Measurements from ENCODE around the gene SIGLEC14. TPM values are rescaled to one million over a fixed set of nuclear protein-coding genes. Genes with fewer than 3 reads are reported as not detected.
"Not testable (repeated sequence)": the region's sequence is repeated elsewhere in the genome, so short reads cannot be mapped to it uniquely, and the experiment has no call there.

SIGLEC14 gene
- total RNA-seq, 2 experiments from 2014 or later, result not detected

- H3K27ac Mint-ChIP-seq, result peak overlapping the region; percentile 40
- POLR2A ChIA-PET, result no interaction called here
These were observed 42.3 kb upstream of the SIGLEC14 start for GRCh38 chr19:51688671-51689571.

GRCh38 chr19:51687791-51688670 is 41.4 kb upstream of the SIGLEC14 start:
- Mint-ChIP-seq H3K9me3 (peaks cover 20% of the 10 kb centered on the region), H3K36me3 (peaks cover 2% of the 10 kb centered on the region), H3K27ac (peak overlapping the region; percentile 40), H3K4me3 (peak overlapping the region; percentile 65), H3K4me1 (ENCODE audit: low read depth) (peaks cover 11% of the 10 kb centered on the region), H3K27me3 (no peaks in the 10 kb centered on the region)
- POLR2A ChIA-PET, result no interaction called here
- DNase-seq, result no peak
- CTCF ChIA-PET, result interaction anchor here (0.7 to 1.3 kb wide), 5 partner anchors 16 to 1040 kb away, joined by 3 to 6 read pairs (median 4); no protein-coding TSS in a partner anchor
- intact Hi-C loops (cut with micrococcal nuclease), result loop anchor here (2.0 kb wide), 1 partner anchor 19 kb away; no protein-coding TSS in a partner anchor

More at GRCh38 chr19:51688671-51689571, 42.3 kb upstream of the SIGLEC14 start:
- Mint-ChIP-seq H3K4me3 (peak overlapping the region; percentile 65), H3K9me3 (peaks cover 20% of the 10 kb centered on the region), H3K4me1 (ENCODE audit: low read depth) (peaks cover 11% of the 10 kb centered on the region), H3K27me3 (no peaks in the 10 kb centered on the region), H3K36me3 (peaks cover 2% of the 10 kb centered on the region)
- CTCF ChIA-PET, result interaction anchor here (0.7 to 1.4 kb wide), 5 partner anchors 14 to 1039 kb away, joined by 3 to 5 read pairs (median 4); no protein-coding TSS in a partner anchor
- intact Hi-C loops (cut with micrococcal nuclease), result loop anchor here (2.0 kb wide), 1 partner anchor 20 kb away; no protein-coding TSS in a partner anchor
- peak; percentile 44 for DNase-seq

GRCh38 chr19:51686171-51686570 is 39.5 kb upstream of the SIGLEC14 start:
- ChIA-PET POLR2A (no interaction called here), CTCF (no interaction called here)
- Mint-ChIP-seq H3K4me1 (ENCODE audit: low read depth) (peaks cover 4% of the 10 kb centered on the region), H3K27ac (no peak overlapping the region), H3K36me3 (peaks cover 2% of the 10 kb centered on the region), H3K9me3 (peaks cover 20% of the 10 kb centered on the region), H3K27me3 (no peaks in the 10 kb centered on the region), H3K4me3 (no peak overlapping the region)
- intact Hi-C loops (cut with micrococcal nuclease), result no loop called here
- DNase-seq, result no peak

GRCh38 chr19:51681286-51681941 is 34.8 kb upstream of the SIGLEC14 start:
- H3K36me3 Mint-ChIP-seq, result peaks cover 5% of the 10 kb centered on the region
- ChIA-PET POLR2A (no interaction called here), CTCF (no interaction called here)
- H3K9me3 Mint-ChIP-seq, result peaks cover 23% of the 10 kb centered on the region
- no peak for DNase-seq
- intact Hi-C loops (cut with micrococcal nuclease), result no loop called here
- no peak overlapping the region for H3K4me3 Mint-ChIP-seq
- no peak overlapping the region for H3K27ac Mint-ChIP-seq
- H3K27me3 Mint-ChIP-seq, result peaks cover 12% of the 10 kb centered on the region
- H3K4me1 Mint-ChIP-seq (ENCODE audit: low read depth), result peaks cover 8% of the 10 kb centered on the region

GRCh38 chr19:51680474-51680873 is 33.8 kb upstream of the SIGLEC14 start:
- CTCF ChIA-PET, result no interaction called here
- Mint-ChIP-seq H3K9me3 (peaks cover 23% of the 10 kb centered on the region), H3K4me3 (no peak overlapping the region), H3K36me3 (peaks cover 5% of the 10 kb centered on the region), H3K27me3 (peaks cover 12% of the 10 kb centered on the region), H3K27ac (no peak overlapping the region), H3K4me1 (ENCODE audit: low read depth) (peaks cover 9% of the 10 kb centered on the region)
- no peak for DNase-seq
- POLR2A ChIA-PET, result no interaction called here
- intact Hi-C loops (cut with micrococcal nuclease), result no loop called here

- peaks cover 9% of the 10 kb centered on the region for H3K4me1 Mint-ChIP-seq (ENCODE audit: low read depth)
- H3K27me3 Mint-ChIP-seq, result peaks cover 12% of the 10 kb centered on the region
- peak; percentile 36 for DNase-seq
- CTCF ChIA-PET, result interaction anchor here (0.6 to 5.8 kb wide), 6 partner anchors 15 to 329 kb away, joined by 3 to 40 read pairs (median 3); no protein-coding TSS in a partner anchor
- peaks cover 3% of the 10 kb centered on the region for H3K36me3 Mint-ChIP-seq
- POLR2A ChIA-PET, result interaction anchor here (1.5 kb wide), 1 partner anchor 27 kb away, joined by 4 read pairs; no protein-coding TSS in a partner anchor
- H3K27ac Mint-ChIP-seq, result peak overlapping the region; percentile 73
- intact Hi-C loops (cut with micrococcal nuclease), result no loop called here
- peaks cover 10% of the 10 kb centered on the region for H3K9me3 Mint-ChIP-seq
- no peak overlapping the region for H3K4me3 Mint-ChIP-seq
These were observed 30.0 kb upstream of the SIGLEC14 start for GRCh38 chr19:51676566-51677083.

- H3K4me3 Mint-ChIP-seq; DNase-seq; H3K27ac Mint-ChIP-seq; H3K4me1 Mint-ChIP-seq (ENCODE audit: low read depth); H3K9me3 Mint-ChIP-seq; intact Hi-C loops (cut with micrococcal nuclease); H3K36me3 Mint-ChIP-seq: not testable (repeated sequence)
- ChIA-PET POLR2A (interaction anchor here (1.5 kb wide), 1 partner anchor 28 kb away, joined by 4 read pairs; no protein-coding TSS in a partner anchor), CTCF (interaction anchor here (0.6 to 5.8 kb wide), 6 partner anchors 15 to 328 kb away, joined by 3 to 40 read pairs (median 3); no protein-coding TSS in a partner anchor)
- peaks cover 12% of the 10 kb centered on the region for H3K27me3 Mint-ChIP-seq
These were observed 29.4 kb upstream of the SIGLEC14 start for GRCh38 chr19:51675911-51676565.

- intact Hi-C loops (cut with micrococcal nuclease), result loop anchor here (2.0 to 10.0 kb wide), 2 partner anchors 21 to 107 kb away; no protein-coding TSS in a partner anchor
- no peak overlapping the region for H3K4me3 Mint-ChIP-seq
- peaks cover 17% of the 10 kb centered on the region for H3K27me3 Mint-ChIP-seq
- no peaks in the 10 kb centered on the region for H3K36me3 Mint-ChIP-seq
- ChIA-PET POLR2A (no interaction called here), CTCF (interaction anchor here (2.7 kb wide), 1 partner anchor 11 kb away, joined by 10 read pairs; no protein-coding TSS in a partner anchor)
- H3K4me1 Mint-ChIP-seq (ENCODE audit: low read depth), result peaks cover 12% of the 10 kb centered on the region
- no peak overlapping the region for H3K27ac Mint-ChIP-seq
- H3K9me3 Mint-ChIP-seq, result peaks cover 3% of the 10 kb centered on the region
- no peak for DNase-seq
These were observed 21.6 kb upstream of the SIGLEC14 start for GRCh38 chr19:51668216-51668615.

- Mint-ChIP-seq H3K27me3 (peaks cover 21% of the 10 kb centered on the region), H3K4me1 (ENCODE audit: low read depth) (peaks cover 12% of the 10 kb centered on the region), H3K36me3 (no peaks in the 10 kb centered on the region), H3K9me3 (peaks cover 3% of the 10 kb centered on the region), H3K27ac (no peak overlapping the region), H3K4me3 (no peak overlapping the region)
- ChIA-PET POLR2A (no interaction called here), CTCF (no interaction called here)
- intact Hi-C loops (cut with micrococcal nuclease), result loop anchor here (10.0 kb wide), 1 partner anchor 110 kb away; no protein-coding TSS in a partner anchor
- no peak for DNase-seq
These were observed 18.4 kb upstream of the SIGLEC14 start for GRCh38 chr19:51664997-51665396.

- Mint-ChIP-seq H3K27ac (no peak overlapping the region), H3K4me1 (ENCODE audit: low read depth) (peaks cover 7% of the 10 kb centered on the region), H3K4me3 (no peak overlapping the region), H3K36me3 (no peaks in the 10 kb centered on the region), H3K9me3 (peaks cover 3% of the 10 kb centered on the region), H3K27me3 (peaks cover 21% of the 10 kb centered on the region)
- intact Hi-C loops (cut with micrococcal nuclease), result loop anchor here (10.0 kb wide), 1 partner anchor 111 kb away; no protein-coding TSS in a partner anchor
- DNase-seq, result no peak
- ChIA-PET POLR2A (no interaction called here), CTCF (interaction anchor here (1.4 kb wide), 1 partner anchor 243 kb away, joined by 3 read pairs; no protein-coding TSS in a partner anchor)
These were observed 17.5 kb upstream of the SIGLEC14 start for GRCh38 chr19:51664131-51664530.

Data from activated CD4-positive, alpha-beta memory T cell treated with anti-CD3 and anti-CD28 coated beads for 36 hours (primary cell).